GM19193 (cell line): Measurements from ENCODE around the gene ASTL.

ENCODE experiments used
- POLR2A ChIP-seq: IDR thresholded peaks from 4 replicates; pipeline ENCODE4 v1.6.1; 2011; ENCODE audit not compliant: insufficient read depth, insufficient read length; ENCODE audit errors: extremely low read depth

Gene ASTL

GRCh38 chr2:96167407-96168013 is 29.2 kb upstream of the ASTL start:
- TF ChIP-seq POLR2A = no peak

DNA sequence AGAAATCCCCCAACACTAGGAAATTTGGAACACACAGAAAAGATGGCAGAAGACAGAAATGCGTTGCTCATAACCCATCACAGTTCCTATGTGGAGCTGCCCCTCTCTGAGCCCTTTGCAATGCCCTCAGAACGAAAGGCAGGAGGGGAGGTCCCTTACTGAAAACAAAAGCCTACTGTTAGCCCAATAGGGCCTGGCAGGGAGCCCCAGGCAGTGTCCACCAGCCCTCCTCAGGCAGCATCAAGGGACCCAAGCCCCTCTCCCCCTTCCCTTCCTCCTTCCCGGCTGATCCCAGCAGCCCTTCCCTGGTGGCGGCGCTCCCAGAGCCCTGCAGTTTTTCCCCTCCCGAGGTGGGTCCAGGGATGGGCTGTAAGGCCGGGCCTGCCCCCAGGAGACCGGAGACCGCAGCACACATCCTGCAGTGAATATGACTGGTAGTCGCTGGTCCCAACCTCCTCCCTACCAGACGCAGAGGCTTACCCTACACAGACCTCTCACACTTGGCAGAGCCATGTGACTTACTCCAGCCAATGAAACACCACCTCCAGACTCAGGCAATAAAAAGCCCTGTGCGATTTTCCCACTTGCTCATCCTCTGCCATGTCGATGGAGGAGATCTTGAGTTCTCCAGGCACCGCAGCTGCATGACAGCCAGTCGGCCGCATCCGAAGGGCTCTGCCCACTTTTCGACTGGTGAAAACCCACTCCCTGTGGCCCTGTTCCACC is 26.3 kb upstream of the ASTL start:
- TF ChIP-seq POLR2A = peak; percentile 72

GRCh38 chr2:96163768-96164429 is 25.6 kb upstream of the ASTL start:
- TF ChIP-seq POLR2A = peak; percentile 69

GRCh38 chr2:96163415-96163767 is 25.1 kb upstream of the ASTL start:
- no peak for TF ChIP-seq POLR2A

- no peak for TF ChIP-seq POLR2A
Observed at GRCh38 chr2:96161898-96162297, 23.6 kb upstream of the ASTL start.

- no peak for TF ChIP-seq POLR2A
Observed at GRCh38 chr2:96159084-96159830, 21.0 kb upstream of the ASTL start.

DNA sequence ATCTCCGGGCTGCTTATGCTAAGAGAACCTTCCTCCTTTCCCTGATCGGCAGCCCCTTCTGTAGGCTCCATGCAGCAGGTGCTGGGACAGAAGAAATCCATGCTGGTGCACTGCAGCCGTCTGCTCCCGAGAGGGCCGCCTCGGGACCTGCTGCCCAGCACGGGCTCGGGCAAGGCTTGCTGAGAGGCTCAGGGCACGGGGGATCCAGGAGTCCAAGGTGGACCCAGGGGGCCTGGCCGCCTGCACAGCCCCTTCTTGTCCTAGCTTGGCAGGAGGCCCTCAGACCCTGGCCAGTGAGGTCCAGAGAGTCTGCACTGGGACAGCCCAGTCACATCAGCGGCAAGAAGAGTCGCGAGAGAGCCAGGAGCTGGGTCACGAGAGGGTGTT is 20.2 kb upstream of the ASTL start:
- TF ChIP-seq POLR2A = no peak

DNA sequence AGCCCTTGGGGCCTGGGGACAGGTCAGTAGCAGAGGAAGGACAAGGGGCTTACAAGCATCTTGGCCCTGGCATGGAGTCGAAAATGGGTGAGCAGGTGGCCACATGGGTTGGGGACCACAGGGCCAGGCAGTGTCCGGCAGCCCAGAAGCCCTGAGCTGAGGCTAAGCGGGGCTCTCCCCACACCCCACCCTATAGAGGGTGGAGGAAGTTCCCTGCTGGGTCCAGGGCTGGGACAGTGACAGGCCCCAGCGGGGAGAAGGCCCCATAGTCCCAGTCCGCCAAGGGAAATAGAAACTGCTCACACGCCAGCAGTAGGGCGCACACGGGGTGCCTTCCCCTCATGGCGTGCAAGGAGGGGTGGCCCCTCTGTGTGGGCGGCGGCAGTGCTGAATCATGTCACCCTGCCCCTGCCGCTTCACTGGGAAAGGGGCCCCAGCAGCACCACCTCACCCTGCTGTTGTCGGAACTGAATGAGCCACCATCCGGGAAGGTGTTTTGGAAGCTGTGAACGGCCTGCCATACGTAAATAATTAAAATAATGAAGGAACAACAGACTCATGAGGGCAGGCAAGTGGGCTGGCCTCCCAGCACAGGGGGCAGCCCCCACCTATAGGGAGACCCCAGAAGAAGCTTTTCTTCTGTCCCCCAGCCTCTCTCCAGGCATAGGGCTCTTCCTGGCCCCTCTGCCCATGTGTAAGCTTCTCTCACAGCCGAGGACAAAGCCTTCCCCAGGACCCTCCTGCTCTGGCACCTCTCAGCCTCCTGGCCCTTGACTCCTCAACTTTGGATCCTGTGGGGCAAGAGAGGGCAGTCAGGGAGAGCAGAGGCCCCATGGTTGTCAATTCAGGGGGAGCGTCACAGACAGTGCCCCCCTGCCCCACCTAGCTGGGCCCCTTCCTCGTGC is 19.6 kb upstream of the ASTL start:
- peak; percentile 75 for TF ChIP-seq POLR2A

- peak; percentile 22 for TF ChIP-seq POLR2A
Observed at GRCh38 chr2:96156926-96157648, 18.8 kb upstream of the ASTL start.

- no peak for TF ChIP-seq POLR2A
Observed at GRCh38 chr2:96156011-96156820, 17.9 kb upstream of the ASTL start.

GRCh38 chr2:96154506-96155380 is 16.4 kb upstream of the ASTL start:
- TF ChIP-seq POLR2A = no peak

DNA sequence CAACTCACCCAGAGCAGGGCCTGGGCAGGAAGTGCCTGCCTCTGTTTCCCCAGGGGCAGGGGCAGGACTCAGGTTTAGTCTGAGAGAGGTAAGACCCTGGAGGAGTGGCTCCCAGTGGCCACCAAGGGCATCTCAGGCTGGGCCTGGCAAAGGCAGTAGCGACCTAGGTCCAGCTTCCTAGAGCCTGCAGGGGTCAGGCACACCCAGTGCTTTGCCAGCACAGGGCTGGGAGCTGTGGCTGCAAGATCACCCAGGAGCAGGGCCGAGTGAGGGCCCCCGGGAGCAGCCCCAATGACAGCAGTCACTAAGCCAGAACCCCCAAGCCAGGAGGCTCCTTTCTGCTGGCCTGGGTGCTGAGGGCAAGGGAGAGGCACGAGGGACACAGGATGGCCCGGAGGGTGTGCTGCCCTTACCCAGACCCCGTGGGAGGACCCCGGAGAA is 15.7 kb upstream of the ASTL start:
- no peak for TF ChIP-seq POLR2A
